Activated CD4-positive, alpha-beta T cell treated with anti-CD3 and anti-CD28 coated beads, Interleukin-2, amount 50 U/mL, for 48 hours (primary cell): ENCODE data around the gene PSAT1.

Experiments
- DNase-seq, 2 experiments: peaks; one replicate each; pipeline ENCODE4 v3.0.0-alpha.2; 2020

Gene PSAT1

GRCh38 chr9:78292716-78293497 lies 4.0 kb upstream of the PSAT1 start:
- DNase-seq, result peak in 1 of 2 experiments; percentile 17

- no peak for DNase-seq
Observed at GRCh38 chr9:78294290-78295176, 2.4 kb upstream of the PSAT1 start.

- DNase-seq, result no peak
Observed at GRCh38 chr9:78295177-78295575, 1.7 kb upstream of the PSAT1 start.

GRCh38 chr9:78295731-78296130 lies 1.2 kb upstream of the PSAT1 start:
- DNase-seq, result no peak

GRCh38 chr9:78296201-78296892 lies 578 bp upstream of the PSAT1 start:
- peak; percentile 19 for DNase-seq

GRCh38 chr9:78297672-78297961 lies 692 bp downstream of the PSAT1 start:
- DNase-seq, result no peak

GRCh38 chr9:78298046-78298765 lies 1.3 kb downstream of the PSAT1 start:
- no peak for DNase-seq

GRCh38 chr9:78300209-78300608 lies 3.3 kb downstream of the PSAT1 start:
- DNase-seq, result no peak

GRCh38 chr9:78301466-78301865 lies 4.5 kb downstream of the PSAT1 start:
- no peak for DNase-seq

GRCh38 chr9:78303377-78304062 lies 6.6 kb downstream of the PSAT1 start:
- DNase-seq, result no peak

GRCh38 chr9:78304357-78304756 lies 7.4 kb downstream of the PSAT1 start:
- no peak for DNase-seq

- no peak for DNase-seq
Observed at GRCh38 chr9:78306222-78307076, 9.5 kb downstream of the PSAT1 start.

- DNase-seq, result no peak
Observed at GRCh38 chr9:78307360-78307759, 10.4 kb downstream of the PSAT1 start.

GRCh38 chr9:78309066-78309465 lies 12.1 kb downstream of the PSAT1 start:
- no peak for DNase-seq

- no peak for DNase-seq
Observed at GRCh38 chr9:78311075-78311474, 14.2 kb downstream of the PSAT1 start.

GRCh38 chr9:78311886-78312524 lies 15.1 kb downstream of the PSAT1 start:
- no peak for DNase-seq

- no peak for DNase-seq
Observed at GRCh38 chr9:78314550-78314949, 17.6 kb downstream of the PSAT1 start.

- no peak for DNase-seq
Observed at GRCh38 chr9:78314953-78315870, 18.3 kb downstream of the PSAT1 start.

- DNase-seq, result no peak
Observed at GRCh38 chr9:78316166-78316892, 19.4 kb downstream of the PSAT1 start.
